ENCODE data around the gene ZNF219. TPM values are rescaled to one million over a fixed set of nuclear protein-coding genes. Genes with fewer than 3 reads are reported as not detected.

ZNF219 gene
- total RNA-seq, 1 donor from 2014 or later: 47.8 TPM

GRCh38 chr14:21084396-21084795, 14.1 kb downstream of the ZNF219 start:
- Mint-ChIP-seq H3K27ac (no peak overlapping the region), H3K4me3 (no peak overlapping the region), H3K27me3 (no peaks in the 10 kb centered on the region), H3K4me1 (ENCODE audit: unreplicated experiment) (peaks cover 11% of the 10 kb centered on the region), H3K36me3 (peaks cover 26% of the 10 kb centered on the region), H3K9me3 (no peaks in the 10 kb centered on the region)
- no peak for DNase-seq (ENCODE audit: extremely low spot score, unreplicated experiment)
- no peak for TF ChIP-seq CTCF (conservative IDR thresholded peaks at IDR 0.05)

GRCh38 chr14:21083565-21084325, 14.7 kb downstream of the ZNF219 start:
- H3K27ac Mint-ChIP-seq: no peak overlapping the region
- no peak for DNase-seq (ENCODE audit: extremely low spot score, unreplicated experiment)
- peaks cover 23% of the 10 kb centered on the region for H3K36me3 Mint-ChIP-seq
- no peak overlapping the region for H3K4me3 Mint-ChIP-seq
- peaks cover 11% of the 10 kb centered on the region for H3K4me1 Mint-ChIP-seq (ENCODE audit: unreplicated experiment)
- H3K27me3 Mint-ChIP-seq: no peaks in the 10 kb centered on the region
- H3K9me3 Mint-ChIP-seq: no peaks in the 10 kb centered on the region
- TF ChIP-seq CTCF (conservative IDR thresholded peaks at IDR 0.05): no peak

GRCh38 chr14:21081521-21082142, 16.8 kb downstream of the ZNF219 start:
- DNase-seq (ENCODE audit: extremely low spot score, unreplicated experiment): no peak
- Mint-ChIP-seq H3K9me3 (no peaks in the 10 kb centered on the region), H3K4me1 (ENCODE audit: unreplicated experiment) (peaks cover 2% of the 10 kb centered on the region), H3K27me3 (no peaks in the 10 kb centered on the region), H3K36me3 (peaks cover 17% of the 10 kb centered on the region), H3K27ac (no peak overlapping the region), H3K4me3 (no peak overlapping the region)
- no peak for TF ChIP-seq CTCF (conservative IDR thresholded peaks at IDR 0.05)

- H3K36me3 Mint-ChIP-seq: peaks cover 12% of the 10 kb centered on the region
- no peaks in the 10 kb centered on the region for H3K27me3 Mint-ChIP-seq
These were observed 19.7 kb downstream of the ZNF219 start for GRCh38 chr14:21078726-21079125.

GRCh38 chr14:21078287-21078686, 20.2 kb downstream of the ZNF219 start:
- Mint-ChIP-seq H3K4me1 (ENCODE audit: unreplicated experiment) (peaks cover 8% of the 10 kb centered on the region), H3K27ac (no peak overlapping the region), H3K9me3 (no peaks in the 10 kb centered on the region), H3K36me3 (peaks cover 16% of the 10 kb centered on the region), H3K4me3 (no peak overlapping the region), H3K27me3 (no peaks in the 10 kb centered on the region)
- DNase-seq (ENCODE audit: extremely low spot score, unreplicated experiment): no peak
- no peak for TF ChIP-seq CTCF (conservative IDR thresholded peaks at IDR 0.05)

More at GRCh38 chr14:21078726-21079125, 19.7 kb downstream of the ZNF219 start:
- no peak overlapping the region for H3K27ac Mint-ChIP-seq
- H3K9me3 Mint-ChIP-seq: no peaks in the 10 kb centered on the region
- no peak for DNase-seq (ENCODE audit: extremely low spot score, unreplicated experiment)
- no peak overlapping the region for H3K4me3 Mint-ChIP-seq
- TF ChIP-seq CTCF (conservative IDR thresholded peaks at IDR 0.05): no peak
- peaks cover 5% of the 10 kb centered on the region for H3K4me1 Mint-ChIP-seq (ENCODE audit: unreplicated experiment)
